CD1c-positive myeloid dendritic cell (primary cell): Measurements from ENCODE around the gene SEC61A1.

Experiments
- DNase-seq: peaks from one replicate; pipeline ENCODE4 v3.0.0-alpha.2; 2016; ENCODE audit errors: extremely low spot score

Gene SEC61A1

GRCh38 chr3:128113817-128114794, 61.9 kb downstream of the SEC61A1 start:
- DNase-seq, result no peak
